ENCODE results near the gene FBXO7.

GRCh38 chr22:32528984-32529982 is 54.7 kb downstream of the FBXO7 start:
- no peak for TF ChIP-seq EP300 (IDR thresholded peaks at IDR 0.05; ENCODE audit: low read depth)
- TF ChIP-seq, protein P1, sequence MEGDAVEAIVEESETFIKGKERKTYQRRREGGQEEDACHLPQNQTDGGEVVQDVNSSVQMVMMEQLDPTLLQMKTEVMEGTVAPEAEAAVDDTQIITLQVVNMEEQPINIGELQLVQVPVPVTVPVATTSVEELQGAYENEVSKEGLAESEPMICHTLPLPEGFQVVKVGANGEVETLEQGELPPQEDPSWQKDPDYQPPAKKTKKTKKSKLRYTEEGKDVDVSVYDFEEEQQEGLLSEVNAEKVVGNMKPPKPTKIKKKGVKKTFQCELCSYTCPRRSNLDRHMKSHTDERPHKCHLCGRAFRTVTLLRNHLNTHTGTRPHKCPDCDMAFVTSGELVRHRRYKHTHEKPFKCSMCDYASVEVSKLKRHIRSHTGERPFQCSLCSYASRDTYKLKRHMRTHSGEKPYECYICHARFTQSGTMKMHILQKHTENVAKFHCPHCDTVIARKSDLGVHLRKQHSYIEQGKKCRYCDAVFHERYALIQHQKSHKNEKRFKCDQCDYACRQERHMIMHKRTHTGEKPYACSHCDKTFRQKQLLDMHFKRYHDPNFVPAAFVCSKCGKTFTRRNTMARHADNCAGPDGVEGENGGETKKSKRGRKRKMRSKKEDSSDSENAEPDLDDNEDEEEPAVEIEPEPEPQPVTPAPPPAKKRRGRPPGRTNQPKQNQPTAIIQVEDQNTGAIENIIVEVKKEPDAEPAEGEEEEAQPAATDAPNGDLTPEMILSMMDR (IDR thresholded peaks at IDR 0.05), result peak; percentile 85 to 93 (median 86)
